GM03348 (cell line): Measurements from ENCODE around the gene ADARB1.

Source experiments
- DNase-seq: peaks from one replicate; pipeline ENCODE4 v3.0.0; 2012; ENCODE audit warnings: low spot score

ADARB1 gene

DNA sequence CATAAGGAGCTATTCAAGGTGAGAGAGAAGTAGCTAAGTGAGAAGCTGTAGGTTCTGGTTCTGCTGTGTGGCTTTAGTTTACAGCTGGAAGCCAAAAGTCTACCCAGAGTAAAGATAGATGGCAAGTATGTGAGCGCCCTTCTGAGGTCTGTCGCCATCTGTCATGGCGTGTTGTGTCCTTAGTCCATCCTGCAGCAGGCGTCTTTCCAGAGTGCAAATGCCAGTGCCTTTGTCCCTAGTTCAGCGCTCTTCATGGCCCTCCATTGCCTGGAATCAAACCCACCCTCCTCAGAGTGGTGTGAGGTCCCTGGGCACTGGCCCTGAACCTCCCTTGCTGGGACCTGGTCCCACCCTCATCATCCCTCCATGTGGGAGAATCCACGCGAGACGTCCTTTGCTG, 96.6 kb downstream of the ADARB1 start:
- no peak for DNase-seq

DNA sequence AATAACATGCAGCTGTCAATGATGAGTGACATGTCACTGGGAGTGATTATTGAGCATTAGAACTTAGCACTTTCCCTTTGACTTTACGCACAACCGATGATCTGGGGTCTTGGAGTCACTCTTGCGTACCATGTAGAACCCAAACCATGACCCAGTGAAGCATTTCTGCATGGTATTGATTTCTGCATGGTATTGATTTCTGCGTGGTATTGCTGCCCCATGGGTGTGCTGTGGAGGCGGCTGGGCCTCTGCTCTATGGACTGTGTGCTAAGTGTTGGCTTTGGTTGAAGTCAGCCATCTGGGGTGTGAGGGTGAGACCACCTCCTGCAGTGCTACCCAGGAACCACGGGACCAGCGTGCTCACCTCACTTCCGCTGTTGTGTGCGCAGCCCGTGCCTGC, 98.0 kb downstream of the ADARB1 start:
- DNase-seq = no peak

DNA sequence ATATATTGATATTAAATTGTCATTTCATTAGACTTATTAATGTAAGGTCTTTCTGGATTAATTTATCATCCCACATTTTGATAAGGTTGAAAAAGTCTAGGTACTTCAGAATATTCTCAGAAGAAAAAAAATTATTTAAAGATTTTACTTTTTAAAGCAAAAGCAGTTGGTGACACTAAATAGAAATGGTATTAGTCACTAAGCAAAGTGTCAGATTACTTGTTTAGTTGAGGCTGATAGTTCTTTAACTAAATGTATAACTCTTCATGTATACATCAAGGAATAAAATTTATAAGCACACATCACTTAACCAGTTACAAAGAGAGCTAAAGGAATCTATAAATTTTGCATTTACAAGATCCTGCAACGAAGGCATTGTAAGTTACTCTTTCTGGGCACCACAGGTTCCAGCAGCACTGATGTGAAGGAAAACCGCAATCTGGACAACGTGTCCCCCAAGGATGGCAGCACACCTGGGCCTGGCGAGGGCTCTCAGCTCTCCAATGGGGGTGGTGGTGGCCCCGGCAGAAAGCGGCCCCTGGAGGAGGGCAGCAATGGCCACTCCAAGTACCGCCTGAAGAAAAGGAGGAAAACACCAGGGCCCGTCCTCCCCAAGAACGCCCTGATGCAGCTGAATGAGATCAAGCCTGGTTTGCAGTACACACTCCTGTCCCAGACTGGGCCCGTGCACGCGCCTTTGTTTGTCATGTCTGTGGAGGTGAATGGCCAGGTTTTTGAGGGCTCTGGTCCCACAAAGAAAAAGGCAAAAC, 101.1 kb downstream of the ADARB1 start:
- no peak for DNase-seq

DNA sequence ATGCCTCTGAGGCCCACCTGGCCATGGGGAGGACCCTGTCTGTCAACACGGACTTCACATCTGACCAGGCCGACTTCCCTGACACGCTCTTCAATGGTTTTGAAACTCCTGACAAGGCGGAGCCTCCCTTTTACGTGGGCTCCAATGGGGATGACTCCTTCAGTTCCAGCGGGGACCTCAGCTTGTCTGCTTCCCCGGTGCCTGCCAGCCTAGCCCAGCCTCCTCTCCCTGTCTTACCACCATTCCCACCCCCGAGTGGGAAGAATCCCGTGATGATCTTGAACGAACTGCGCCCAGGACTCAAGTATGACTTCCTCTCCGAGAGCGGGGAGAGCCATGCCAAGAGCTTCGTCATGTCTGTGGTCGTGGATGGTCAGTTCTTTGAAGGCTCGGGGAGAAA, 101.8 kb downstream of the ADARB1 start:
- no peak for DNase-seq

DNA sequence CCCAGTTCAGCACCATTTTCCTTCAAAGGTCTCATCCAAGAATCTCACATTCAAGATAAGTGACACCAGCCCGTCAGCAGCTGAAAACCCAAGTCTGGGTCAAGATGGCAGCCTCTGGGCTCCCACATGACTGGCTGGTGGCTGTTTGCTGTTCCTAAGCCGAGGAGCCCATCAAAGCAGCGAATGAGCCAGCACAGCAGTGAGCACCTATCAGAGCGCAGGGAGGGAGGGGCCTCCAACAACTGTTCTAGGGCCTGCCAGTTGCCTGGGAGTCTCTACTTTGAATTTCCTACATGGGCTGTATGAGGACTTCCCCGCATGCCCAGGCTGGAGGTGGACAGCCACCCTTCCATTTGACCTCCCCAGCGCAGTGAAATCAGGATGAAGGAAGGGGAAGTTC, 102.7 kb downstream of the ADARB1 start:
- DNase-seq = no peak

DNA sequence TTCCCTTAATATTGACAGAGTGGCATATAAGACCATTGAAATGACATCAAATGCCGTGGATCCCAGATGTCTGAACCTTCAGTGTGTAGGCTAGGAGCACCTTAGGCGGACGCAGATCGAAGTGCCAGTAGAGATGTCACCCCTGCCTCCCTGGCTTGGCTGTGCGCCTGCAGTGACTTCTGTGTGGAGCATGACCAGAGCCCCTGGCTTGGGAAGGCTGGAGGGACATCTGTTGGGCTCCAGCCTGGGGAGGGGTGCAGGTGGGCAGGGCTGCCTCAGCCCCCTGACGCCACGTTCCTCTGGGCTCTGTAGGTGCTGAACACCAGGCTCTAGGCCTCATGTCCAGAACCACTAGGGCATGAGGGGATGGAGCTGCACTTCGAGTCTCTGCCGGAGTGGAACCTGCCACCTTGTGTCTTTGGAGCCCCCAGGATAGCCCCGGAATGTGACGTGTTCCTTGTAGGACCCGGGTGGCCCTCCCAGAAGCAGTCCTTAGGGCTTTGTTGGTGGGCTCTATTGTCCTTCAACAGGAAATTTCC, 103.8 kb downstream of the ADARB1 start:
- DNase-seq = no peak

DNA sequence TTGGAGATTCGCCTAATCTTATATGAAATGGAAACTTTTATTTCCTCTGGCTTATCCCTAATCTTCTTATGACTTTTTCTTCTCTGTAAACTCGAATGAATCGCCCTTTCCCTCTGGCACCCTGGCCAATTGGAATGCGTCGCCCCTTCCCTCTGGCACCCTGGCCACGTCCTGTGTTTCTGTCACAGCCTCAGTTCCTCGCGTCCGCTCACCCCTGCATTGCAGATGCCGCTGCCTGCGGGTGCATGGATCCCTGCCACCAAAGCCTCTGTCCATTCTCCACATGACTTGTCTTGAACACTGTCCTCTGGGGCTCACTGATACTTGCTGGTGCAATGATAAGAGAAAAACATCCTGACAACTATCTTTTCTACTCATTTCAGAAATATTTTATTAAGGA, 104.6 kb downstream of the ADARB1 start:
- DNase-seq = no peak

DNA sequence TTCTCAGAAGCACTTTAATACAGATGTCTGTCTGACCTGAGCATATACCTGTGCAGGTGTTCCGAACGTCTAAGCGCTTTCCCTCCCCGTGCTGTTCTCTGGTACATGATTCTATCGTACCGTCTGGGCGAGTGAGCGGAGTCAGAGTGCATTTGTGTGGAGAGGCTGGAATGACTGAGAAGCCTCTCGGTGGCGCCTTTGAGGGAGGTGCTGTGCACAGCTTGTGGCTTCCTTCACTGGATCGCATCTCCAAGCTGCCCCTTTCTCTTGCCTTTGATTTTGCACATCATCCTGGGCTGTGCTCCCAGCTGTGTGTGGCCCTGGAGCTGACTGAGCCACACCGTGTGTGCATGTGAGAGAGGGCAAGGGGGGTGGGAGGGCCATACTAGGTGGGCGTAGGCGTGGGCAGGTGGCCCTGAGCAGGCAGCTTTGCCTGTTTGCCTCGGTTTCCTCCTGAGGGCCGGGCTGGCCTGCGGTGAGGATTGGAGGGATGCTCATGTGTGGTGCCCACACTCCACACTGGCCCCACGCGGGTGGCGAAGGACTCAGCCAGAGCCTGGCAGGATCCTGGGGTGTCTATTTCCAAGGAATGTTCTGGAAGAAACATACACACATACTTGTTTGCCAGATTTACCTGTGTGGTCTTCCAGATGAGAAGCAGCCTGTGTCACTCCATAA, 105.3 kb downstream of the ADARB1 start:
- DNase-seq = no peak

DNA sequence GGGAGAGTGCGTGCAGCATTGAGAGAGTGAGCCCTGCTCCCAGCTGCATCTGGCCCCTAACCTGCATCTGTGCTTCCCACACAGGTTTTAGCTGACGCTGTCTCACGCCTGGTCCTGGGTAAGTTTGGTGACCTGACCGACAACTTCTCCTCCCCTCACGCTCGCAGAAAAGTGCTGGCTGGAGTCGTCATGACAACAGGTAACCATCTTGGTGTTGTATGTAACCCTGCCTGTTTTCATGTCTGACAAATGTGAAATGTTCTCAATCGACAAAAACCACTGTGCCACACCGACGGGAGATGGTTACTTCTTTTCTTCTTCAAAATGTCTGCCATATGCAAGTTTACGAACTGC, 105.8 kb downstream of the ADARB1 start:
- no peak for DNase-seq

DNA sequence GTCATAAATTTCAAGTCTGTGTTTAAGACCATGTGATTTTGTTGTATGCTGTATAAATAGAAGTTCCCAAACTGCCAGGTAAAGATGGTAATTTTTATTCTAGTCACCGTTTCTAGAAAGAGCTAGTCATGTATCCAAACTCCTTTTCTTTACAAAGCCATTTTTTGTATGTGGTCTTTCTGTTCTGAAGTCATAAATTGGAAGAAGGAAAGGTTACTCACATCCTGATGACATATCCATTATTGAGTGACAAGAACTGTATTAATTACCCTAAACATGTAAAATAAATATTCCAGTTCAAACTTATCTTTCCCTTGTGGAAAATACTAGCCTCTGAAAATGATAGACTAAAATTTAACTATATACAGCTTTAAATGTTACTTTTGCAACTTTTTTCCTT, 108.6 kb downstream of the ADARB1 start:
- DNase-seq = no peak

DNA sequence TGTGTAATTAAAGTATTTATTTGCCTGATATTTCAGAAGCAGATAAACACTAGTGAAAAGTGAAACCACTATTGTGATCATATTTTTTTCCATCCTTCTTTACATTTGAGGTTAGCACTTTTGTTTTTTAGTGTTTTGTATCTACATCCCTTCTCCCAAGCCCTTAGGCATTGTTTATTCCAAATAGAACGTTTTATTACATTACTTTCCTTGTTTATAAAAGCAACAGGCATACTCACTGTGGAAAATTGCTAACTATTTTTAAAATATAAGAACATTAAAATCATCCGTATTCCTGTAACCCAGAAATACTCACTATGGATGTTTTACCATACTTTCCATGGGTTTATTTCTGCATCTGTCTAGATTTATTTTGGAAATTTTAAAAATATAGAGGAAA, 109.5 kb downstream of the ADARB1 start:
- DNase-seq = no peak

DNA sequence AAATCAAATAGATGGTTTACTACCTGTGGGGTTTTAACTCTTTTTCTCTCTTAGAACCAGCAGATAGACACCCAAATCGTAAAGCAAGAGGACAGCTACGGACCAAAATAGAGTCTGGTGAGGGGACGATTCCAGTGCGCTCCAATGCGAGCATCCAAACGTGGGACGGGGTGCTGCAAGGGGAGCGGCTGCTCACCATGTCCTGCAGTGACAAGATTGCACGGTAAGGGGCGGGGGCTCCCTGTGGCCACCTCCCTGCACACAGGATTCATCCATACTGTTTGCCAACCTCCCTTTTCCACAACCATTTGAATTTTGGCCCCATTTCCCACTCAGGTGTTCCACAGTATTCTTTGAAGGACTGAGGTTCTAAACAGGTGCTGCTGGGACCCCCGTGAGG, 110.5 kb downstream of the ADARB1 start:
- DNase-seq = no peak

DNA sequence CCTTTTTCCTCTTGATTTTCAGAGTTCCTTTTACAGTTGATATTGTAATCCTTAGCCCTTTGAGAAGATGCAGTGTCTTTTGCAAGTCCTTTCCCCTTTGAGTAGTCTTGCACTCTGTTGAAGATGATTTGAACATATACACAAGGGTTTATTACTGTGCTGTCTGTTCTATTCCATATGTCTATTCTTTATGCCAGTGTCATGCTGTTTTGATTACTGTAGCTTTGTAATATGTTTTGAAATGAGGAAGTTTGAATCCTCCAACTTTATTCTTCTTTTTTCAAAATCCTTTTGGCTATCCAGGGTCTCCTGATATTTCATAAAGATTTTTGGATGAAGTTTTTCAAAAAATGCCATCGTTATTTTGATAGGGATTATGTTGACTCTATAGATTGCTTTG, 112.3 kb downstream of the ADARB1 start:
- DNase-seq = no peak

DNA sequence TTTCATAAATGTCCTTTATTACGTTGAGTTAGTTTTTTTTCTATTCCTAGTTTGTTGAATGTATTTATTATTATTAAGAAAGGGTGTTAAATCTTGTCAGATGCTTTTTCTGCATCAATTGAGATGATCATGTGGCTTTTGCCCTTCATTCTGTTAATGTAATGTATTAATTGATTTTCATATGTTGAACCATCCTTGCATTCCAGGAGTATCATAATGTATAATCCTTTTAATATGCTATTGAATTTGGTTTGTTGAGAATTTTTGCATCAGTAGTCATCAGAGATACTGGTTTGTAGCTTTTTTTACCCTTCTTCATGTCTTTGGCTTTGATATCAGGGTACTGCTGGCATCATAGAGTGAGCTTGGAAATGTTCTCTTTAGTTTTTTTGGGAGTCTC, 113.3 kb downstream of the ADARB1 start:
- DNase-seq = no peak

DNA sequence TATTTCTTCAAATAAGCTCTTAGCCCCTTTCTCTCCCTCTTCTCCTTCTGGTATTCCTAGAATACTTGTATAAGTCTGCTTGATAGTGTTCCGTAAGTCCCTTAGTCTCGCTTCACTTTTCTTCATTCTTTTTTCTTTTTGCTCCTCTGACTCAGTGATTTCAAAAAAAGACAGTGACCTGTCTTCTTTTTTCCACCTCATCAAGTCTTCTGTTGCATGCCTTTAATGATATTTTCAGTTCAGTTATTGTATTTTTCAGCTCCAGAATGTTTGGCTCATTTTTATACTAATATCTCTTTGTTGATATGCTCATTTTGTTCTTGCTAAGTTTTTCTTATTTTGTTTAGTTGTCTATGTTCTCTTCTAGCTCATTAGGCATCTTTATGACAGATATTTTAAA, 115.6 kb downstream of the ADARB1 start:
- DNase-seq = no peak

DNA sequence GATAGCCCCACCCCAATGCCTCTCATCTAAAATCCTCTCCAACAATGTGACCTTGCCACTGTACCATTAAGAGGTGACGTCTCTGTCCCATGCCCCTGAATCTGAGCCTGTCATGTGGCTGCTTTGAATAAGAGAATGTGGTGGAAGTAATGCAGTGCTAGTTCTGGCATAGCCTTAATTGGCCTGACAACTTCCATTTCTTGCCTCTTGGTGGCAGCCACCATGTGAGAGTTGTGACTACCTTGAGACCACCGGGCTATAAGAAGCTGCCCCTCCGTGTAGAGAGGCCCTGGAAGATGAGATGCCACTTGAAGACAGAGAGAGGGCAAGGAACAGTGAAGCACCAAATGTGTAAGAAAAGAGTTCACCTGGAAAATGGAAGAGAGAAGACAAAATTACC, 118.0 kb downstream of the ADARB1 start:
- DNase-seq = no peak

DNA sequence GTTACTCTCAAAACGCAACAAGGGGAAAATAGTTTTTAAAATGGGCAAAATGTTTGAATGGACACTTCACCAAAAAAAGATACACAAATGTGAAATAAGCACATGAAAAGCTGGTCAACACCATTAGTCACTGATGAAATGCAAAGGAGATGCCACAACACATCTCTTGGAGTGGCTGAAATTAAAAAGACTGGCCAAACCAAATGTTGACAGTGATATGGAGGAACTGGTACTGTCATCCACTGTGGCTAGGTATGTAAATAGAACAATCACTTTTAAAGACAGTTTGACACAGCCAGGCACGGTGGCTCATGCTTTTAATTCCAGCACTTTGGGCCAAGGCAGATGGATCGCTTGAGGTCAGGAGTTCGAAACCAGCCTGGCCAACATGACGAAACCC, 122.2 kb downstream of the ADARB1 start:
- no peak for DNase-seq

DNA sequence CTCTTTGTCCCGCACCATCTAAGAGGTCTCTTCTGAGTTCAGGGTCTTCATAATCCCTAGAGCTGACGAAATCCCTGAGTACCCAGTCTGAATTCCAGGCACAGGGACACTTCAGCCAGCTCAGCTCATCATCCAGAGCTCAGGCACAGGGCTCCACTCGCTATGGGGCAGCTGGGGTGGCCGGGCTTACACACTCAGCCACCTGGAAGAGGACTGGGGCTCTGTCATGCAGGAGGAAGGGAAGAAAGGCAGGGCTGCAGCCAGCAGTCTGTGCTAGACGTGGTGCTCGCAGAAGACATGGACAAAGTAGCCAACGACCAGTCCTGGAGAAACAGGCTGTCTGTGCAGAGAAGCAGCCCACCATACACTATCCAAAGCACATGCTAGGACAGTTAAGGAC, 124.8 kb downstream of the ADARB1 start:
- DNase-seq = no peak

DNA sequence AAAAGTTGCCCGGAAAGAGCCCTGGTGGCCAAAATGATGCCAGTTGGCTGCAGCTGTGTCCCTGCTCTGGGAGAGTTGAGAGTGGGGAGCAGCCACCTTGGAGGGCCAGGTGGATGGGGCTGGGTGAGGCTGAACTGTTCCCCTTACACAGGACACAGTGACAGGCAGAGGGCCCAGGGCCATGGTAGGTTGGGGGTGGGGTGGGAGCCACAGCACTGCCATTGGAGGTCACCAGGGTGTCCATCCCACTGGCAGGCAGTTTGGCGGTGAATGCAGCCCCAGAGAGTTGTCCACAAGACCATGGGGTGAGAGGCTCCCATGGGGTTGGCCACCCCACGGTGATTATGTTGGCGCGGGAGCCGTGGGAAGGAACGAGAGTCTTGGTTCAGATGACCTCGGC, 125.7 kb downstream of the ADARB1 start:
- no peak for DNase-seq

DNA sequence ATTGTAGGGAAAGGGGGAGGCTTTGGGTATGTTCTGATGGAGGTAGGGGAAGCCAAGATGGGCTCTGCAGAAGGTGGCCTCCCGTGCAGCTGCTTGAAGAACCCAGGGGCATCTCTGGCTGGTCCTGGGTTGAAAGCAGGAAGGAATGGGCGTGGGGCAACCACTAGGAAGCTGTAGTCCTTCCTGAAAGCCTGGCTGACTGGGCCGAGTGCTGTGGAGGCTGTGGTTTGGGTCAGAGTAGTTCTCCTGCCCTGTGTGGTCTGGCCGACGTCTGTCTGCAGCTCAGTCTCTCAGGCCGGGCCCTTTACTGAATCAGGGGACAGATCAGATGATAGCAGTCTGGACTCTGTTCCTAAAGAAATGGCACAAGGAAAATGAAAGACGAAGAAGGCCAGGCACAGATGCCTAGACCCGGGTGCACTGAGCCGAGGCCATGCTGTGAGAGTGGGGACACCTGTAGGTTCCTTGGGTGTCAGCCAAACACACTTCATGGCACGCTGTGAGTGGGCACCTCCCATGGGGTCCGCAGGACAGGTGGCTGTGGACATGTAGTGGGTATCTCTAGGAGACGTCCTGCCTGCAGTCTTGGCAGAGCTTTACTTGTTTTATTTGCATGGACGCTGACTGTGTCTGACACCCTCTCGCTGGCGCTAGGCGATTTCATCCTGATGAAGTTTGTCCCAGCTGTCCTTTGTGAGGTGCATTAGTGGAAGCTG, 126.4 kb downstream of the ADARB1 start:
- DNase-seq = no peak

DNA sequence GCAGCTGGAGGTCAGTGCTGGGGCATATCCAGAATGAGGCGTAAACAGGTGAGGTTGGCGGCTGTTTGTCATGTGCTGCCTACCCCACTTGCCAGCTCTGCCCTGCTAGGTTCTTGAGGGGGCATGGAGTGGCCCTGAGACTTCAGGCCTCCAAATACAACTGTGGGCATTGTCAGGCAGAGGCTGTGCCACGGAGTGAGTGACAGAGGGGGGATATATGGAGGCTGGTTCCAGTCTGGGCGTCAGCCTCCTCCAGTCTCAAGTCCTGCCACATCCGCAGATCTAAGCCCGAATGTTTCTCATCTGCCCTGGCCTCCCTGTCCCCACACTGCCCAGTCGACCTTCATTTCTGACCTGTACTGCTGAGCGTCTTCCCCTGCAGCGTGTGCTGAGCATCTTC, 128.0 kb downstream of the ADARB1 start:
- no peak for DNase-seq

DNA sequence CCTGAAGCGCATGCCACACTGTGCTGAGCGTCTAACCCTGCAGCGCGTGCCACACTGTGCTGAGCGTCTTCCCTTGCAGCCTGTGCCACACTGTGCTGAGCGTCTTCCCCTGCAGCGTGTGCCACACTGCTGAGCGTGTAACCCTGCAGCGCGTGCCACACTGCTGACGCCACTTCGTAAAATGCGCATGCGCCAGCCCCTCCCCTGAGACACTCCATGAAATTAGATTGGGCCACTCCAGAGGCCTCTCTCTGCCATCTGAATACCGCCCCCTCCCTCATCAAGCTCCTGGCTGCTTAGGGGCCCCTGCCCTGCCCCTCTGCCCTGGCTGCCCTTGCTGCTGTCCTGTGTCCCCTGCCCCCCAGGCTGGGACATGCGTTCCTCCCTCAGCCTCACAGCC, 128.5 kb downstream of the ADARB1 start:
- no peak for DNase-seq

DNA sequence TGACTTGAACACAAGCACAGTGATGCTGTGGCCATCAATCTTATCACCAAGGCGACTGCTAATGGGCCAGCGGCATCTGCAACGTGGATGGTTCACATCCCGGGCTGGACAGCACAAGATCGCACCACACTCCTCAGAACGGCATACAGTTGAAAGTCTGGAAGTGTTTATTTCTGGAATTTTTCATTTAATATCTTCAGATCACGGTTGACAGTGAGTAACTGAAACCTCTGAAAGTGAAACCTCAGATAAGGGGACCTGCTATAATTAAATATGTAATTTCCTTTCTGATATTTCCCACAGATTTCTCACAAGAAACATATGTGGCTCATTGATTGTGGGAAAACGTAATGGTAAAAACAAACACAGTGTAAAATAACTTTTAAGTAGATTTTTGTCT, 129.6 kb downstream of the ADARB1 start:
- DNase-seq = no peak
